SK-N-SH (cell line): Measurements from ENCODE around the gene CADM2.

Source experiments
- CHD2 ChIP-seq: fragments of 150-350 bp; IDR thresholded peaks from 2 replicates; pipeline ENCODE4 v1.6.1; 2018; ENCODE audit warnings: low read length; ENCODE audit not compliant: partially characterized antibody
- FOSL2 ChIP-seq: IDR thresholded peaks from 2 replicates; pipeline ENCODE4 v1.4.0; 2012; ENCODE audit warnings: low read depth, mild to moderate bottlenecking, moderate library complexity, borderline replicate concordance
- GATA2 ChIP-seq: sonication (generic); formaldehyde crosslinking; IDR thresholded peaks from 2 replicates; pipeline ENCODE4 v1.5.0; 2020; ENCODE audit warnings: mild to moderate bottlenecking, missing genetic modification reagents
- POLR2AphosphoS5 ChIP-seq: IDR thresholded peaks from 2 replicates; pipeline ENCODE4 v1.6.1; 2012; ENCODE audit warnings: low read depth, low read length
- RAD21 ChIP-seq: IDR thresholded peaks from 2 replicates; pipeline ENCODE4 v1.6.1; 2012; ENCODE audit warnings: mild to moderate bottlenecking, low read length
- YY1 ChIP-seq: IDR thresholded peaks from 2 replicates; pipeline ENCODE4 v1.4.0; 2012; ENCODE audit warnings: low read depth, mild to moderate bottlenecking
- TF ChIP-seq, protein P1 (sequence below): fragments of 200-600 bp; sonication (generic); IDR thresholded peaks from 2 replicates; pipeline ENCODE4 v1.6.1; 2017; ENCODE audit warnings: antibody characterized with exemption, mild to moderate bottlenecking, moderate library complexity
- TF ChIP-seq, protein P2 (sequence below): fragments of 150-350 bp; IDR thresholded peaks from 2 replicates; pipeline ENCODE4 v1.6.1; 2017; ENCODE audit warnings: antibody characterized with exemption, low read length, low read depth, borderline replicate concordance
- TF ChIP-seq, protein P3 (sequence below): IDR thresholded peaks from 2 replicates; pipeline ENCODE4 v1.6.1; 2012; ENCODE audit warnings: mild to moderate bottlenecking, low read depth, low read length, moderate library complexity
- TF ChIP-seq, protein P4 (sequence below): IDR thresholded peaks from 2 replicates; pipeline ENCODE4 v1.4.0; 2012; ENCODE audit warnings: low read depth

DNA sequence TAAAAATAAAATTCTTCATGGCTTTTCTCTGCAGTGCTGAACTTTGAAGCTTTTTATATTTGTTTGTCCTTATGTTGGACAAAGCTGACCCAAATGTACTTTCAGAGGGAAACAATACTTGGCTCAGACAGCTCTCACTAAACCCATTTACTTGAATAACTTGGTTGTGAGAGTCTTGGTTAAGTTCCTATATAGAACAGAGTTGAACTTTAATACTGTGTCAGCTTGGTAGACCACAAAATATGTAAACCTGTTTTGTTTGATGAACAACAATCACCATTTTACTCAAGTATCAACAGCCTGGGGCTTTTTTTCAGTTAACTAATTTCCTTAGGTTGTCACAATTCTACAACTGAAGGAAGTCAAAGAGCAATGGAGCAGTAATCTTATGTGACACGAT is 211.9 kb downstream of the CADM2 start:
- no peak for TF ChIP-seq GATA2 (CRISPR knock-in tag)
- no peak for TF ChIP-seq FOSL2
- TF ChIP-seq, protein P1, sequence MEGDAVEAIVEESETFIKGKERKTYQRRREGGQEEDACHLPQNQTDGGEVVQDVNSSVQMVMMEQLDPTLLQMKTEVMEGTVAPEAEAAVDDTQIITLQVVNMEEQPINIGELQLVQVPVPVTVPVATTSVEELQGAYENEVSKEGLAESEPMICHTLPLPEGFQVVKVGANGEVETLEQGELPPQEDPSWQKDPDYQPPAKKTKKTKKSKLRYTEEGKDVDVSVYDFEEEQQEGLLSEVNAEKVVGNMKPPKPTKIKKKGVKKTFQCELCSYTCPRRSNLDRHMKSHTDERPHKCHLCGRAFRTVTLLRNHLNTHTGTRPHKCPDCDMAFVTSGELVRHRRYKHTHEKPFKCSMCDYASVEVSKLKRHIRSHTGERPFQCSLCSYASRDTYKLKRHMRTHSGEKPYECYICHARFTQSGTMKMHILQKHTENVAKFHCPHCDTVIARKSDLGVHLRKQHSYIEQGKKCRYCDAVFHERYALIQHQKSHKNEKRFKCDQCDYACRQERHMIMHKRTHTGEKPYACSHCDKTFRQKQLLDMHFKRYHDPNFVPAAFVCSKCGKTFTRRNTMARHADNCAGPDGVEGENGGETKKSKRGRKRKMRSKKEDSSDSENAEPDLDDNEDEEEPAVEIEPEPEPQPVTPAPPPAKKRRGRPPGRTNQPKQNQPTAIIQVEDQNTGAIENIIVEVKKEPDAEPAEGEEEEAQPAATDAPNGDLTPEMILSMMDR: no peak
- TF ChIP-seq YY1: no peak
- TF ChIP-seq, protein P2, sequence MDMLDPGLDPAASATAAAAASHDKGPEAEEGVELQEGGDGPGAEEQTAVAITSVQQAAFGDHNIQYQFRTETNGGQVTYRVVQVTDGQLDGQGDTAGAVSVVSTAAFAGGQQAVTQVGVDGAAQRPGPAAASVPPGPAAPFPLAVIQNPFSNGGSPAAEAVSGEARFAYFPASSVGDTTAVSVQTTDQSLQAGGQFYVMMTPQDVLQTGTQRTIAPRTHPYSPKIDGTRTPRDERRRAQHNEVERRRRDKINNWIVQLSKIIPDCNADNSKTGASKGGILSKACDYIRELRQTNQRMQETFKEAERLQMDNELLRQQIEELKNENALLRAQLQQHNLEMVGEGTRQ: no peak
- TF ChIP-seq RAD21: no peak
- TF ChIP-seq, protein P3, sequence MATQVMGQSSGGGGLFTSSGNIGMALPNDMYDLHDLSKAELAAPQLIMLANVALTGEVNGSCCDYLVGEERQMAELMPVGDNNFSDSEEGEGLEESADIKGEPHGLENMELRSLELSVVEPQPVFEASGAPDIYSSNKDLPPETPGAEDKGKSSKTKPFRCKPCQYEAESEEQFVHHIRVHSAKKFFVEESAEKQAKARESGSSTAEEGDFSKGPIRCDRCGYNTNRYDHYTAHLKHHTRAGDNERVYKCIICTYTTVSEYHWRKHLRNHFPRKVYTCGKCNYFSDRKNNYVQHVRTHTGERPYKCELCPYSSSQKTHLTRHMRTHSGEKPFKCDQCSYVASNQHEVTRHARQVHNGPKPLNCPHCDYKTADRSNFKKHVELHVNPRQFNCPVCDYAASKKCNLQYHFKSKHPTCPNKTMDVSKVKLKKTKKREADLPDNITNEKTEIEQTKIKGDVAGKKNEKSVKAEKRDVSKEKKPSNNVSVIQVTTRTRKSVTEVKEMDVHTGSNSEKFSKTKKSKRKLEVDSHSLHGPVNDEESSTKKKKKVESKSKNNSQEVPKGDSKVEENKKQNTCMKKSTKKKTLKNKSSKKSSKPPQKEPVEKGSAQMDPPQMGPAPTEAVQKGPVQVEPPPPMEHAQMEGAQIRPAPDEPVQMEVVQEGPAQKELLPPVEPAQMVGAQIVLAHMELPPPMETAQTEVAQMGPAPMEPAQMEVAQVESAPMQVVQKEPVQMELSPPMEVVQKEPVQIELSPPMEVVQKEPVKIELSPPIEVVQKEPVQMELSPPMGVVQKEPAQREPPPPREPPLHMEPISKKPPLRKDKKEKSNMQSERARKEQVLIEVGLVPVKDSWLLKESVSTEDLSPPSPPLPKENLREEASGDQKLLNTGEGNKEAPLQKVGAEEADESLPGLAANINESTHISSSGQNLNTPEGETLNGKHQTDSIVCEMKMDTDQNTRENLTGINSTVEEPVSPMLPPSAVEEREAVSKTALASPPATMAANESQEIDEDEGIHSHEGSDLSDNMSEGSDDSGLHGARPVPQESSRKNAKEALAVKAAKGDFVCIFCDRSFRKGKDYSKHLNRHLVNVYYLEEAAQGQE: no peak
- no peak for TF ChIP-seq POLR2AphosphoS5
- TF ChIP-seq, protein P4, sequence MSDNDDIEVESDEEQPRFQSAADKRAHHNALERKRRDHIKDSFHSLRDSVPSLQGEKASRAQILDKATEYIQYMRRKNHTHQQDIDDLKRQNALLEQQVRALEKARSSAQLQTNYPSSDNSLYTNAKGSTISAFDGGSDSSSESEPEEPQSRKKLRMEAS: no peak
- no peak for TF ChIP-seq CHD2
